K562 (cell line): ENCODE data around the gene TOMM70. TPM values are rescaled to one million over a fixed set of nuclear protein-coding genes. Genes with fewer than 3 reads are reported as not detected.

Source experiments
- ATAC-seq: fragments of 200-7000 bp; cut with Tn5 transposase; 3 replicates; pipeline ENCODE4 v1.9.1; 2020; ENCODE audit warnings: moderate library complexity
- BruUV-seq: library from RNA; stranded (reverse); fragments of 400-500 nt; replicated peaks from 2 replicates; lab custom pipeline; 2021; lab: Mats Ljungman, UMichigan
- CTCF ChIA-PET: fragments of 300-600 bp; formaldehyde crosslinking; extraction: SDS; loops from one replicate; lab custom pipeline; 2021; ENCODE audit warnings: low intra/inter-chr PET ratio; lab: Yijun Ruan, JAX
- POLR2A ChIA-PET: fragments of 300-600, 350-650 bp; sonication (Branson Sonifier 250); formaldehyde crosslinking; extraction: SDS; loops from one replicate; lab custom pipeline; 2021; ENCODE audit warnings: antibody characterized with exemption, inconsistent platforms; lab: Yijun Ruan, JAX
- DNase-seq, 4 experiments: peaks; one replicate each; pipeline versions ENCODE4 v3.0.0 to v3.0.0-alpha.2; 2011 to 2018; ENCODE audit warnings: low spot score in 3 of 4, mixed read lengths in 3 of 4; ENCODE audit errors: extremely low read depth in 1 of 4
- FAIRE-seq: peaks from 2 replicates; lab custom pipeline; 2011; peaks lifted over from hg19 to GRCh38; lab: Jason Lieb, UNC
- H2AFZ ChIP-seq: 2 replicates; pipeline ENCODE4 v1.6.0; 2011; ENCODE audit warnings: low read depth, low read length, control low read depth, inconsistent platforms
- H3K27ac ChIP-seq: fragments of 200-600 bp; 3 replicates; pipeline ENCODE4 v1.8.0; 2011; ENCODE audit warnings: low read depth, mild to moderate bottlenecking, control low read depth, inconsistent platforms, low read length, moderate library complexity, mixed read lengths; ENCODE audit errors: extremely low read depth
- H3K27me3 ChIP-seq, 2 experiments: fragments of 300-600 bp in 1 of 2; 2 replicates in 1 of 2; 3 replicates in 1 of 2; pipeline versions ENCODE4 v1.6.0 to v1.8.0; 2011; ENCODE audit warnings: inconsistent platforms in 2 of 2, low read length in 2 of 2, mild to moderate bottlenecking in 1 of 2, mixed read lengths in 1 of 2, moderate library complexity in 1 of 2; ENCODE audit not compliant: control insufficient read depth in 2 of 2, insufficient read depth in 2 of 2
- H3K36me3 ChIP-seq: fragments of 300-600 bp; 3 replicates; pipeline ENCODE4 v1.8.0; 2011; ENCODE audit warnings: mild to moderate bottlenecking, low read length, inconsistent platforms; ENCODE audit not compliant: control insufficient read depth, insufficient read depth
- H3K4me1 ChIP-seq, 2 experiments: fragments of 200-600 bp in 1 of 2; replicated peaks in 1 of 2; 2 replicates in 1 of 2; 3 replicates in 1 of 2; pipeline versions ENCODE4 v1.5.1 to v1.8.0; 2011; ENCODE audit warnings: inconsistent platforms in 2 of 2, low read length in 2 of 2, mild to moderate bottlenecking in 1 of 2, mixed read lengths in 1 of 2, moderate library complexity in 1 of 2; ENCODE audit not compliant: control insufficient read depth in 2 of 2, insufficient read depth in 2 of 2
- H3K4me2 ChIP-seq: 2 replicates; pipeline ENCODE4 v1.6.1; 2011; ENCODE audit warnings: low read length, control low read depth, inconsistent platforms, mixed read lengths; ENCODE audit not compliant: insufficient read depth
- H3K4me3 ChIP-seq: fragments of 200-600 bp; sonication (generic), shearing (Covaris generic); 2 replicates; pipeline ENCODE4 v1.5.1; 2016; ENCODE audit warnings: control low read depth, inconsistent platforms
- H3K79me2 ChIP-seq: fragments of 200-600 bp; 3 replicates; pipeline ENCODE4 v1.8.0; 2011; ENCODE audit warnings: low read length, inconsistent platforms; ENCODE audit not compliant: control insufficient read depth, insufficient read depth
- H3K9ac ChIP-seq, 2 experiments: 2 replicates each; pipeline versions ENCODE4 v1.6.0 to v1.6.1; 2011; ENCODE audit warnings: low read depth in 2 of 2, low read length in 2 of 2, control low read depth in 1 of 2, inconsistent platforms in 1 of 2, mild to moderate bottlenecking in 1 of 2, mixed read lengths in 1 of 2; ENCODE audit not compliant: insufficient read depth in 1 of 2
- H3K9me1 ChIP-seq: one replicate; pipeline ENCODE4 v1.6.0; 2011; ENCODE audit warnings: inconsistent platforms, mild to moderate bottlenecking, low read length, moderate library complexity; ENCODE audit not compliant: control insufficient read depth, insufficient read depth
- H3K9me3 ChIP-seq: replicated peaks from 2 replicates; pipeline ENCODE4 v1.5.1; 2011; ENCODE audit warnings: low read depth, low read length, inconsistent platforms; ENCODE audit not compliant: control insufficient read depth, insufficient read depth
- H4K20me1 ChIP-seq: replicated peaks from 2 replicates; pipeline ENCODE4 v1.6.1; 2011; ENCODE audit warnings: low read length, inconsistent platforms, mixed read lengths; ENCODE audit not compliant: control insufficient read depth, insufficient read depth
- RUNX1 ChIP-seq: sonication (generic); IDR thresholded peaks from 2 replicates; pipeline ENCODE4 v1.6.1; 2016; ENCODE audit warnings: antibody characterized with exemption, low read depth
- SETDB1 ChIP-seq: IDR thresholded peaks from one replicate; pipeline ENCODE4 v1.6.1; 2012; ENCODE audit warnings: low read length, control low read depth, inconsistent platforms
- TEAD2 ChIP-seq: fragments of 450-650 bp; IDR thresholded peaks from 2 replicates; pipeline ENCODE4 v1.6.1; 2016; ENCODE audit warnings: missing genetic modification characterization, control low read depth, missing compliant biosample characterization
- ZNF134 ChIP-seq: fragments of 250-450 bp; sonication (Bioruptor Pico); conservative IDR thresholded peaks from 2 replicates; pipeline ENCODE4 v1.4.0; 2020
- ZNF436 ChIP-seq: fragments of 250-450, 450-650 bp; sonication (Bioruptor Pico); formaldehyde crosslinking; IDR thresholded peaks from 2 replicates; pipeline ENCODE4 v1.7.0; 2020; ENCODE audit warnings: mild to moderate bottlenecking
- WGBS: fragments of 100-300 bp; shearing (Covaris generic); methylation state at CpG from one replicate; pipeline ENCODE4 v1.1.6; 2016; ENCODE audit warnings: low coverage, mixed read lengths; ENCODE audit not compliant: insufficient coverage; ENCODE audit errors: missing lambda C conversion rate; 5-methylcytosine and 5-hydroxymethylcytosine counted together
- in situ Hi-C: fragments of 300-500 bp; cut with MboI; formaldehyde crosslinking; loops from 4 replicates; pipeline ENCODE4 v1.15.0; 2018; ENCODE audit warnings: inconsistent platforms, mixed read lengths
- intact Hi-C: fragments of 100-400 bp; cut with micrococcal nuclease; formaldehyde crosslinking; loops from 2 replicates; pipeline ENCODE4 v1.14.2; 2022
- polyA plus RNA-seq, 8 experiments: library from polyadenylated mRNA; depleted of rRNA in 4 of 8; stranded (reverse) in 5 of 8; unstranded in 3 of 8; fragments of >200 nt; fragmentation: Nextera tagmentation in 2 of 8; fragmentation: Illumina TruSeq in 1 of 8; extraction: Ambion mirVana in 2 of 8; extraction: Trizol in 1 of 8; gene quantifications; 2 replicates each; pipeline versions ENCODE4 v1.2.1 to v1.2.3, GENCODE V29; 2011 to 2014; ENCODE audit warnings: inconsistent platforms in 1 of 8, missing spikeins in 1 of 8
- total RNA-seq, 7 experiments: library from RNA; depleted of rRNA in 6 of 7; stranded (reverse); fragments of >200 nt in 6 of 7; fragmentation: Illumina TruSeq in 2 of 7; extraction: Trizol in 2 of 7; gene quantifications; 2 replicates each; pipeline versions ENCODE4 v1.2.1 to v1.2.3, GENCODE V29; 2011 to 2021; ENCODE audit warnings: low replicate concordance in 1 of 7
- TF ChIP-seq, protein P1 (sequence below): fragments of 450-650 bp; IDR thresholded peaks from one replicate; pipeline ENCODE4 v1.6.1; 2018; ENCODE audit warnings: mild to moderate bottlenecking, moderate library complexity; ENCODE audit not compliant: partially characterized antibody
- TF ChIP-seq, protein P2 (sequence below): fragments of 450-650 bp; IDR thresholded peaks from 2 replicates; pipeline ENCODE4 v1.6.1; 2017; ENCODE audit warnings: antibody characterized with exemption
- TF ChIP-seq, protein P3 (sequence below): fragments of 250-450 bp; sonication (Bioruptor Pico); IDR thresholded peaks from 2 replicates; pipeline ENCODE4 v1.5.1; 2021; ENCODE audit warnings: mild to moderate bottlenecking

The TOMM70 gene
- total and polyA plus RNA-seq, 9 of the 15 experiments (the other 6 are each of a cell fraction or from before 2014, with no cell fraction given): 17.5 to 75.6 (median 54.9) TPM

DNA sequence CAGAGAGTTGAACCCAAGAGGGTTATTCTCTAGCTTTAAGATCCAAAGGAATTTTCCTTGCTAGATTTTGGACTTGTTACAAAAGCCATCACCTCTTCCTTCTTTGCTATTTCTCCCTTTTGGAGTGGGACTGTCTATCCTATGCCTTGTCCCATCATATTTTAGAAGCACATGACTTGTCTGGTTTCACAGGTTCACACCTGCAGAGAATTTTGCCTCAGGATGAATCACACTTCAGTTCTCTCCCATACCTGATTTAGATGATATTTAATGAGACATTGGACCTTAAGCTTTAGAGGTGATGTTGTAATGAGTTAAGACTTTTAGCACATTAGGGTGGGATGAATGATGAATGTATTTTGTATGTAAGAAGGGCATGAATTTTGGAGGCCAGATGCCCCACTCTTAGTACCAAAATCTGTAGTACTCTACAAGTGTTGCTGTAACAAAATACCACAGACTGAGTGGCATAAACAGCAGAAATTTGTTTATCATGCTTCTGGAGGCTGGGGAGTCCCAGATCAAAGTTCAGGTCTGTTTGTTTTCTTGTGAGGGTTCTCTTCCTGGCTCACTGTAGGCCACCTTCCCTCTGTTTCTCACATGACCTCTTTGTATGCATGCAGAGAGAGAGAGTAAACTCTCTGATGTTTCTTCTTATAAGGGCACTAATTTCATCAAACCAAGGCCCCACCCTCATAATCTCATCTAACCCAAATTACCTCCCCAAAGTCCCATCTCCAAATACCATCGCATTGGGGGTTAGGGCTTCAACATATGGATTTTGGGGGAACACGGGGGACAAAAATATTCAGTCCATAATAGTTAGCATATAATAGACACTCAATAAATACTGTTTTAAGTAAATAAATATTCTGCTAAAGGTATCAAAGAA lies 10.4 kb upstream of the TOMM70 start (continued):
- TF ChIP-seq, protein P1, sequence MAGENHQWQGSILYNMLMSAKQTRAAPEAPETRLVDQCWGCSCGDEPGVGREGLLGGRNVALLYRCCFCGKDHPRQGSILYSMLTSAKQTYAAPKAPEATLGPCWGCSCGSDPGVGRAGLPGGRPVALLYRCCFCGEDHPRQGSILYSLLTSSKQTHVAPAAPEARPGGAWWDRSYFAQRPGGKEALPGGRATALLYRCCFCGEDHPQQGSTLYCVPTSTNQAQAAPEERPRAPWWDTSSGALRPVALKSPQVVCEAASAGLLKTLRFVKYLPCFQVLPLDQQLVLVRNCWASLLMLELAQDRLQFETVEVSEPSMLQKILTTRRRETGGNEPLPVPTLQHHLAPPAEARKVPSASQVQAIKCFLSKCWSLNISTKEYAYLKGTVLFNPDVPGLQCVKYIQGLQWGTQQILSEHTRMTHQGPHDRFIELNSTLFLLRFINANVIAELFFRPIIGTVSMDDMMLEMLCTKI: no peak
- TF ChIP-seq ZNF134 (CRISPR knock-in tag) (no peak), TEAD2 (tag) (no peak), RUNX1 (no peak)

GRCh38 chr3:100407977-100408532 lies 7.2 kb upstream of the TOMM70 start:
- H3K9ac ChIP-seq: no peak overlapping the region
- no peaks in the 10 kb centered on the region for H3K4me1 ChIP-seq
- TF ChIP-seq ZNF436 (CRISPR knock-in tag): no peak
- TF ChIP-seq, protein P2, sequence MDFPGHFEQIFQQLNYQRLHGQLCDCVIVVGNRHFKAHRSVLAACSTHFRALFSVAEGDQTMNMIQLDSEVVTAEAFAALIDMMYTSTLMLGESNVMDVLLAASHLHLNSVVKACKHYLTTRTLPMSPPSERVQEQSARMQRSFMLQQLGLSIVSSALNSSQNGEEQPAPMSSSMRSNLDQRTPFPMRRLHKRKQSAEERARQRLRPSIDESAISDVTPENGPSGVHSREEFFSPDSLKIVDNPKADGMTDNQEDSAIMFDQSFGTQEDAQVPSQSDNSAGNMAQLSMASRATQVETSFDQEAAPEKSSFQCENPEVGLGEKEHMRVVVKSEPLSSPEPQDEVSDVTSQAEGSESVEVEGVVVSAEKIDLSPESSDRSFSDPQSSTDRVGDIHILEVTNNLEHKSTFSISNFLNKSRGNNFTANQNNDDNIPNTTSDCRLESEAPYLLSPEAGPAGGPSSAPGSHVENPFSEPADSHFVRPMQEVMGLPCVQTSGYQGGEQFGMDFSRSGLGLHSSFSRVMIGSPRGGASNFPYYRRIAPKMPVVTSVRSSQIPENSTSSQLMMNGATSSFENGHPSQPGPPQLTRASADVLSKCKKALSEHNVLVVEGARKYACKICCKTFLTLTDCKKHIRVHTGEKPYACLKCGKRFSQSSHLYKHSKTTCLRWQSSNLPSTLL: no peak
- TF ChIP-seq SETDB1: no peak
- TF ChIP-seq, protein P3, sequence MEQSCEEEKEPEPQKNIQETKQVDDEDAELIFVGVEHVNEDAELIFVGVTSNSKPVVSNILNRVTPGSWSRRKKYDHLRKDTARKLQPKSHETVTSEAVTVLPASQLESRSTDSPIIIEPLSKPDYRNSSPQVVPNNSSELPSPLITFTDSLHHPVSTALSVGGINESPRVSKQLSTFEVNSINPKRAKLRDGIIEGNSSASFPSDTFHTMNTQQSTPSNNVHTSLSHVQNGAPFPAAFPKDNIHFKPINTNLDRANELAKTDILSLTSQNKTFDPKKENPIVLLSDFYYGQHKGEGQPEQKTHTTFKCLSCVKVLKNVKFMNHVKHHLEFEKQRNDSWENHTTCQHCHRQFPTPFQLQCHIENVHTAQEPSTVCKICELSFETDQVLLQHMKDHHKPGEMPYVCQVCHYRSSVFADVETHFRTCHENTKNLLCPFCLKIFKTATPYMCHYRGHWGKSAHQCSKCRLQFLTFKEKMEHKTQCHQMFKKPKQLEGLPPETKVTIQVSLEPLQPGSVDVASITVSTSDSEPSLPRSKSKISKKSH (CRISPR knock-in tag): no peak
- TF ChIP-seq, all 486 proteins: peak for 0
- no peaks in the 10 kb centered on the region for H3K9me3 ChIP-seq
- in situ Hi-C loops (no loop called here), intact Hi-C loops (loop anchor here (10.0 kb wide), 2 partner anchors 297 to 1277 kb away; partner anchors contain the start of genes RPL24 and TFG)
- H3K4me2 ChIP-seq: no peak overlapping the region
- H3K9me1 ChIP-seq: no peaks in the 10 kb centered on the region
- 92% methylated on average over 3 of the region's 4 CpGs for WGBS
- CTCF ChIA-PET: no interaction called here
- H3K79me2 ChIP-seq: peaks cover 50% of the 10 kb centered on the region
- FAIRE-seq: no peak
- DNase-seq: no peak
- H3K27ac ChIP-seq: no peak overlapping the region
- POLR2A ChIA-PET: interaction anchor here (0.8 kb wide), 1 partner anchor 22 kb away, joined by 3 read pairs; no protein-coding TSS in a partner anchor
- no TSS peak for BruUV-seq
- no peaks in the 10 kb centered on the region for H3K27me3 ChIP-seq
- ATAC-seq: no peak
- H2AFZ ChIP-seq: no peak overlapping the region
- no peak overlapping the region for H3K4me3 ChIP-seq
- H3K36me3 ChIP-seq: no peaks in the 10 kb centered on the region
- H4K20me1 ChIP-seq: no peaks in the 10 kb centered on the region
